IMR-90 (cell line): ENCODE data around the gene AQP4. TPM values are rescaled to one million over a fixed set of nuclear protein-coding genes. Genes with fewer than 3 reads are reported as not detected.

ENCODE experiments used
- ATAC-seq: fragments of 200-7000 bp; cut with Tn5 transposase; 2 replicates; pipeline ENCODE4 v1.9.1; 2020; ENCODE audit warnings: low read depth, mild to moderate bottlenecking, moderate library complexity
- BruUV-seq: library from RNA; stranded (reverse); fragments of 400-500 nt; replicated peaks from 2 replicates; lab custom pipeline; 2021; lab: Mats Ljungman, UMichigan
- CTCF ChIA-PET: fragments of 300-600 bp; formaldehyde crosslinking; extraction: SDS; loops from one replicate; lab custom pipeline; 2021; ENCODE audit warnings: antibody characterized with exemption; lab: Yijun Ruan, JAX
- POLR2A ChIA-PET: fragments of 300-600 bp; sonication (Branson Sonifier 250); formaldehyde crosslinking; loops from one replicate; lab custom pipeline; 2022; ENCODE audit warnings: antibody characterized with exemption; ENCODE audit not compliant: unreplicated experiment; lab: Charles Lee
- DNase-seq: peaks from one replicate; pipeline ENCODE4 v3.0.0; 2013
- H2AFZ ChIP-seq: replicated peaks from 2 replicates; pipeline ENCODE3; 2013; ENCODE audit warnings: low read length, mild to moderate bottlenecking; ENCODE audit not compliant: poor library complexity
- H2AK5ac ChIP-seq: 2 replicates; pipeline ENCODE4 v1.6.1; 2013; ENCODE audit warnings: low read depth, low read length, inconsistent platforms
- H2AK9ac ChIP-seq: replicated peaks from 2 replicates; pipeline ENCODE3; 2013; ENCODE audit warnings: mild to moderate bottlenecking, low read depth, low read length, moderate library complexity; ENCODE audit not compliant: poor library complexity
- H2BK120ac ChIP-seq: 2 replicates; pipeline ENCODE4 v1.6.1; 2013; ENCODE audit warnings: low read depth, low read length, inconsistent platforms
- H2BK15ac ChIP-seq: 3 replicates; pipeline ENCODE4 v1.6.1; 2013; ENCODE audit warnings: low read depth, low read length, inconsistent platforms
- H2BK20ac ChIP-seq: 2 replicates; pipeline ENCODE4 v1.6.1; 2013; ENCODE audit warnings: low read depth, mild to moderate bottlenecking, inconsistent platforms, low read length, moderate library complexity
- H2BK5ac ChIP-seq: 2 replicates; pipeline ENCODE4 v1.6.1; 2013; ENCODE audit warnings: mild to moderate bottlenecking, low read depth, low read length, inconsistent platforms; ENCODE audit not compliant: poor library complexity, severe bottlenecking
- H3K14ac ChIP-seq: replicated peaks from 2 replicates; pipeline ENCODE4 v1.6.1; 2013; ENCODE audit warnings: low read depth, low read length, inconsistent platforms
- H3K18ac ChIP-seq: 2 replicates; pipeline ENCODE4 v1.6.1; 2013; ENCODE audit warnings: low read depth, low read length, control low read depth
- H3K23ac ChIP-seq: 2 replicates; pipeline ENCODE4 v1.6.1; 2013; ENCODE audit warnings: low read depth, low read length, inconsistent platforms
- H3K27ac ChIP-seq: 2 replicates; pipeline ENCODE4 v1.5.1; 2013; ENCODE audit warnings: mild to moderate bottlenecking, control low read depth, low read length; ENCODE audit not compliant: insufficient read depth
- H3K27me3 ChIP-seq: 2 replicates; pipeline ENCODE4 v1.6.1; 2013; ENCODE audit warnings: low read length; ENCODE audit not compliant: control insufficient read depth, insufficient read depth
- H3K36me3 ChIP-seq: 2 replicates; pipeline ENCODE4 v1.6.1; 2013; ENCODE audit warnings: low read length, mixed read lengths; ENCODE audit not compliant: control insufficient read depth, insufficient read depth
- H3K4ac ChIP-seq: 2 replicates; pipeline ENCODE4 v1.6.1; 2013; ENCODE audit warnings: low read depth, low read length, inconsistent platforms
- H3K4me1 ChIP-seq: 2 replicates; pipeline ENCODE4 v1.6.1; 2013; ENCODE audit warnings: low read length, mixed read lengths; ENCODE audit not compliant: control insufficient read depth, insufficient read depth
- H3K4me2 ChIP-seq: 2 replicates; pipeline ENCODE4 v1.6.1; 2013; ENCODE audit warnings: low read depth, mild to moderate bottlenecking, control low read depth, low read length, moderate library complexity
- H3K4me3 ChIP-seq: 2 replicates; pipeline ENCODE4 v1.5.1; 2013; ENCODE audit warnings: low read depth, mild to moderate bottlenecking, control low read depth, low read length, moderate library complexity; ENCODE audit not compliant: insufficient read depth
- H3K56ac ChIP-seq: 2 replicates; pipeline ENCODE4 v1.6.1; 2013; ENCODE audit warnings: low read length, inconsistent platforms; ENCODE audit not compliant: insufficient read depth; ENCODE audit errors: extremely low read depth
- H3K79me1 ChIP-seq, 2 experiments: 2 replicates each; pipeline ENCODE4 v1.6.1; 2013; ENCODE audit warnings: low read length in 2 of 2, inconsistent platforms in 1 of 2, low read depth in 1 of 2
- H3K9ac ChIP-seq: 2 replicates; pipeline ENCODE4 v1.6.1; 2013; ENCODE audit warnings: low read depth, low read length, control low read depth
- H3K9me1 ChIP-seq: 2 replicates; pipeline ENCODE4 v1.6.1; 2013; ENCODE audit warnings: low read length, inconsistent platforms; ENCODE audit not compliant: insufficient read depth
- H3K9me3 ChIP-seq: 2 replicates; pipeline ENCODE4 v1.6.1; 2013; ENCODE audit warnings: low read length; ENCODE audit not compliant: control insufficient read depth, insufficient read depth
- H4K20me1 ChIP-seq: 2 replicates; pipeline ENCODE4 v1.6.1; 2013; ENCODE audit warnings: low read length, inconsistent platforms; ENCODE audit not compliant: insufficient read depth
- H4K5ac ChIP-seq: 2 replicates; pipeline ENCODE4 v1.6.1; 2013; ENCODE audit warnings: mild to moderate bottlenecking, low read depth, low read length, control low read depth
- H4K8ac ChIP-seq, 2 experiments: 2 replicates each; pipeline ENCODE4 v1.6.1; 2013; ENCODE audit warnings: low read depth in 2 of 2, low read length in 2 of 2, control low read depth in 1 of 2, inconsistent platforms in 1 of 2
- H4K91ac ChIP-seq: 2 replicates; pipeline ENCODE4 v1.6.1; 2013; ENCODE audit warnings: low read depth, low read length, inconsistent platforms; ENCODE audit not compliant: insufficient read depth
- BHLHE40 ChIP-seq: fragments of 150-350 bp; IDR thresholded peaks from 2 replicates; pipeline ENCODE4 v1.6.1; 2016; ENCODE audit warnings: mild to moderate bottlenecking, low read depth, low read length
- CHD1 ChIP-seq: IDR thresholded peaks from 2 replicates; pipeline ENCODE4 v1.6.1; 2012; ENCODE audit warnings: low read depth, low read length, improper control_type of control experiment
- ELK1 ChIP-seq: fragments of 150-350 bp; IDR thresholded peaks from 2 replicates; pipeline ENCODE4 v1.6.1; 2016; ENCODE audit warnings: low read depth, mild to moderate bottlenecking, low read length, moderate library complexity, borderline replicate concordance
- POLR2A ChIP-seq: IDR thresholded peaks from 2 replicates; pipeline ENCODE4 v1.6.1; 2012; ENCODE audit warnings: mild to moderate bottlenecking, low read depth, low read length
- RAD21 ChIP-seq: IDR thresholded peaks from 2 replicates; pipeline ENCODE4 v1.6.1; 2012; ENCODE audit warnings: low read length, improper control_type of control experiment
- RCOR1 ChIP-seq: IDR thresholded peaks from 2 replicates; pipeline ENCODE4 v1.6.1; 2012; ENCODE audit warnings: mild to moderate bottlenecking, low read length, improper control_type of control experiment; ENCODE audit not compliant: insufficient replicate concordance
- RFX5 ChIP-seq: IDR thresholded peaks from 2 replicates; pipeline ENCODE4 v1.8.0; 2012; ENCODE audit warnings: low read depth, mild to moderate bottlenecking, low read length, moderate library complexity
- SMC3 ChIP-seq: fragments of 150-350 bp; IDR thresholded peaks from 2 replicates; pipeline ENCODE4 v1.6.1; 2016; ENCODE audit warnings: low read depth, mild to moderate bottlenecking, antibody characterized with exemption, low read length, moderate library complexity
- WGBS, 2 experiments: methylation state at CpG; one replicate each; pipeline versions ENCODE4 v1.1.5 to v1.1.7; 2013; ENCODE audit warnings: missing lambda C conversion rate in 2 of 2; ENCODE audit not compliant: insufficient read length in 1 of 2; ENCODE audit errors: extremely low coverage in 2 of 2; 5-methylcytosine and 5-hydroxymethylcytosine counted together
- dilution Hi-C: fragments of 300-500 bp; cut with HindIII; formaldehyde crosslinking; loops from one replicate; pipeline ENCODE4 v1.14.3; 2018; ENCODE audit warnings: low sequenced_read_pairs; ENCODE audit not compliant: unreplicated experiment
- in situ Hi-C: fragments of 300-500 bp; cut with MboI; formaldehyde crosslinking; loops from 3 replicates; pipeline ENCODE4 v1.14.3; 2019; ENCODE audit warnings: low sequenced_read_pairs, inconsistent platforms, mixed read lengths
- intact Hi-C: fragments of 100-400 bp; cut with micrococcal nuclease; formaldehyde crosslinking; loops from 2 replicates; pipeline ENCODE4 v1.10.0; 2022
- polyA plus RNA-seq, 3 experiments: library from polyadenylated mRNA; depleted of rRNA; stranded (reverse); fragments of >200 nt; gene quantifications; 2 replicates each; pipeline ENCODE4 v1.2.3, GENCODE V29; 2012; ENCODE audit warnings: low replicate concordance in 1 of 3
- total RNA-seq: library from RNA; depleted of rRNA; stranded (reverse); fragments of >200 nt; gene quantifications from 2 replicates; pipeline ENCODE4 v1.2.3, GENCODE V29; 2012
- TF ChIP-seq, protein P1 (sequence below): conservative IDR thresholded peaks from 2 replicates; pipeline ENCODE4 v1.5.1; 2012; ENCODE audit warnings: mild to moderate bottlenecking, low read depth, low read length, improper control_type of control experiment

AQP4 gene
- total and polyA plus RNA-seq, 2 of the 4 experiments (the other 2 are of a cell fraction), result not detected

- Histone ChIP-seq H3K9me1 (no peaks in the 10 kb centered on the region), H2AK5ac (no peak overlapping the region), H3K56ac (no peak overlapping the region), H4K8ac (no peak overlapping the region), H3K18ac (no peak overlapping the region), H3K79me1 (no peaks in the 10 kb centered on the region), H2BK20ac (no peak overlapping the region), H3K4me2 (no peak overlapping the region), H3K36me3 (no peaks in the 10 kb centered on the region), H2AK9ac (no peak overlapping the region), H2BK15ac (no peak overlapping the region), H3K14ac (no peak overlapping the region), H4K20me1 (no peaks in the 10 kb centered on the region), H2BK120ac (no peak overlapping the region), H3K27me3 (no peaks in the 10 kb centered on the region), H4K5ac (no peak overlapping the region), H2AFZ (no peak overlapping the region), H3K4me3 (no peak overlapping the region), H3K9me3 (peaks cover 2% of the 10 kb centered on the region; the same call in 1 of the 2 replicates), H3K23ac (no peak overlapping the region), H3K4ac (no peak overlapping the region), H3K27ac (no peak overlapping the region), H3K9ac (no peak overlapping the region), H3K4me1 (no peaks in the 10 kb centered on the region), H2BK5ac (no peak overlapping the region), H4K91ac (no peak overlapping the region)
- TF ChIP-seq, protein P1, sequence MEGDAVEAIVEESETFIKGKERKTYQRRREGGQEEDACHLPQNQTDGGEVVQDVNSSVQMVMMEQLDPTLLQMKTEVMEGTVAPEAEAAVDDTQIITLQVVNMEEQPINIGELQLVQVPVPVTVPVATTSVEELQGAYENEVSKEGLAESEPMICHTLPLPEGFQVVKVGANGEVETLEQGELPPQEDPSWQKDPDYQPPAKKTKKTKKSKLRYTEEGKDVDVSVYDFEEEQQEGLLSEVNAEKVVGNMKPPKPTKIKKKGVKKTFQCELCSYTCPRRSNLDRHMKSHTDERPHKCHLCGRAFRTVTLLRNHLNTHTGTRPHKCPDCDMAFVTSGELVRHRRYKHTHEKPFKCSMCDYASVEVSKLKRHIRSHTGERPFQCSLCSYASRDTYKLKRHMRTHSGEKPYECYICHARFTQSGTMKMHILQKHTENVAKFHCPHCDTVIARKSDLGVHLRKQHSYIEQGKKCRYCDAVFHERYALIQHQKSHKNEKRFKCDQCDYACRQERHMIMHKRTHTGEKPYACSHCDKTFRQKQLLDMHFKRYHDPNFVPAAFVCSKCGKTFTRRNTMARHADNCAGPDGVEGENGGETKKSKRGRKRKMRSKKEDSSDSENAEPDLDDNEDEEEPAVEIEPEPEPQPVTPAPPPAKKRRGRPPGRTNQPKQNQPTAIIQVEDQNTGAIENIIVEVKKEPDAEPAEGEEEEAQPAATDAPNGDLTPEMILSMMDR, result no peak
- no peak for TF ChIP-seq BHLHE40
- no peak for TF ChIP-seq ELK1
- no peak for TF ChIP-seq POLR2A
- no peak for TF ChIP-seq SMC3
- TF ChIP-seq RFX5, result no peak
- no peak for TF ChIP-seq CHD1
- TF ChIP-seq RCOR1, result no peak
- TF ChIP-seq RAD21, result no peak
- intact Hi-C loops (no loop called here), dilution Hi-C loops (no loop called here), in situ Hi-C loops (no loop called here)
- POLR2A ChIA-PET, result no interaction called here
- no TSS peak for BruUV-seq
- ATAC-seq (no peak), DNase-seq (no peak)
- CTCF ChIA-PET, result no interaction called here
- no CpG with 5 or more reads among the region's 2 CpGs for WGBS, 2 experiments
Observed at GRCh38 chr18:26853401-26853800, 12.1 kb downstream of the AQP4 start.
